B cell (primary cell): Measurements from ENCODE around the gene ZNF594.
"Not testable (repeated sequence)": the region's sequence is repeated elsewhere in the genome, so short reads cannot be mapped to it uniquely, and the experiment has no call there.

Source experiments
- CTCF ChIP-seq: fragments of 200-600 bp; IDR thresholded peaks from one replicate; pipeline ENCODE4 v1.8.0; 2022; ENCODE audit warnings: antibody characterized with exemption, mild to moderate bottlenecking
- EZH2 ChIP-seq: IDR thresholded peaks from 2 replicates; pipeline ENCODE4 v1.6.1; 2012; ENCODE audit warnings: borderline replicate concordance, low read depth, mild to moderate bottlenecking, moderate library complexity, low read length; ENCODE audit not compliant: insufficient read depth, poor library complexity, severe bottlenecking

- TF ChIP-seq CTCF, EZH2: not testable (repeated sequence)
Observed at GRCh38 chr17:5133961-5134360, 57.7 kb downstream of the ZNF594 start.
